GM19468 (cell line): ENCODE data around the gene TXK.

Experiments used
- ATAC-seq: cut with Tn5 transposase; IDR thresholded peaks from one replicate; pipeline ENCODE4 v1.9.1; 2021; ENCODE audit warnings: mild to moderate bottlenecking, moderate library complexity, moderate number of reproducible peaks; ENCODE audit not compliant: unreplicated experiment; ENCODE audit errors: extremely low read depth

TXK gene

GRCh38 chr4:48138936-48139335 lies 4.9 kb upstream of the TXK start:
- peak; percentile 77 for ATAC-seq

DNA sequence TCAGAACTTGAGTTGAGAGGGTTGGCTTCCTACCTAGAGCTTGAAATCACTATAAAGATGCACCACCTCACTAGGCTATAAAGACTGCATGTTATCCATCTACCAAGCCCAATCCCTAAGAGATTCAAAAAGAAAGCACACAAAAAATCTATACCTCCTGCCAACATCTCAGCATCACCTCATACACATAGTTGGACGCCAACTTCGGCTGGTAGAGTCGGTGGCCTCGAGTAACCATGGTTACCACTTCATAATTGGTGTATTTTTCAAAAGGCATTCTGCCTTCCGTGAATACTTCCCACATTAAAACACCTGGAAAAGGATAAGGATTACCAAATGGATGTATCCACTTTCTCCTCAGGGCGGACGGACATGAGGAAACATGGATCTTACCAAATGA lies 4.5 kb upstream of the TXK start:
- no peak for ATAC-seq

- no peak for ATAC-seq
Observed at GRCh38 chr4:48137846-48138245, 3.8 kb upstream of the TXK start.

GRCh38 chr4:48133669-48134068 lies 381 bp downstream of the TXK start:
- no peak for ATAC-seq

DNA sequence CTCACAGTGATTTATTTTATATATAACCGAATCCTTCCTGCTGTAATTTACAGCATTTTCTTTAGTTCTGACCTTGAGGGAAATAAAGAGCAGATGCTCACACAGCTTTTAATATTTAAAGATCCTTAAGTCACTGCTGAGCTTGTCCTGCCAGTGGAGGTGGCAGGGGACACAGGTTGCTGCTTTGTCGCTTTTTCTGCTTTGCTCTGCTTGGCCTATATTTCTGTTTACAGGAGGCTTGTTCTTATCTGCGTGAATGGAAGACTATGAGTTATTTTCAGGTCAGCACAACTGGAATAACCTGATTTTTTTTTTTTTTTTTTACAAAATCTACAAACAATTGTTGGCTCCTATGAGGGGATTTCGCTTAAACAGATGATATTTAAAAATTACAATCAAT lies 2.3 kb downstream of the TXK start:
- ATAC-seq = no peak

- no peak for ATAC-seq
Observed at GRCh38 chr4:48130100-48130499, 4.0 kb downstream of the TXK start.

- ATAC-seq = no peak
Observed at GRCh38 chr4:48129307-48130014, 4.6 kb downstream of the TXK start.

GRCh38 chr4:48127682-48128404 lies 6.2 kb downstream of the TXK start:
- ATAC-seq = peak; percentile 84

- no peak for ATAC-seq
Observed at GRCh38 chr4:48127231-48127630, 6.8 kb downstream of the TXK start.

DNA sequence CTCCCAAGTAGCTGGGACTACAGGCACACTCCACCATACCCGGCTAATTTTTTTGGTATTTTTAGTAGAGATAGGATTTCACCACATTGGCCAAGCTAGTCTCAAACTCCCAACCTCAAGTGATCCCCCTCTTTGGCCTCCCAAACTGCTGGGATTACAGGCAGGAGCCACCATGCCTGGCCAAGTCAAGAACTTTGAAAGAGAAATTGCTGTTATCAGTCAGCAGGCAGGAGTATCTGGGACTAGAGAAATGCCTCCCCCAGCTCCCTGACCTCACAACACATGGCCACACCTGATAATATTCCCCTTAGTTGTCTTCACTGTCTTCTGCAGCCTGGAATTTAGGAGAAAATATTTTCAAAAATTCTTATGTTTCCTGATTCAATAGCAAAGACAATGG lies 7.4 kb downstream of the TXK start:
- no peak for ATAC-seq

DNA sequence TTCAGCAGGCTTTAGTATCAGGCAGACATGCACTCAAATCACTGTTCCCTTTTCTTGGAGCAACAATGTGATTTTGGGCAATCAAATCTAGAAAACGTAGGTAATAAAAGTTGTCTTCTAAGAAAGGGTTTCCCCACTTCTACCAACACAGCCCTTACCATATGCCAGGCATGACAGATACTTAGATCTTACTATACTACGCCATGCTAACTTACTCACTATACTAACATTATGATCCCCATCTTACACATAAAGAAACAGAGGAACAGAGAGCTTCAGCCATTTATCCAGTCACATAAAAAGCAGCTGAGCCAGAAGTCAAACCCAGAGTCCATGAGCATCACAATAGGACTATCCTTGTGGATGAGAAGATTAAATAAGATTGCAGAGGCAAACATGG lies 9.2 kb downstream of the TXK start:
- no peak for ATAC-seq

GRCh38 chr4:48122756-48123155 lies 11.3 kb downstream of the TXK start:
- no peak for ATAC-seq

DNA sequence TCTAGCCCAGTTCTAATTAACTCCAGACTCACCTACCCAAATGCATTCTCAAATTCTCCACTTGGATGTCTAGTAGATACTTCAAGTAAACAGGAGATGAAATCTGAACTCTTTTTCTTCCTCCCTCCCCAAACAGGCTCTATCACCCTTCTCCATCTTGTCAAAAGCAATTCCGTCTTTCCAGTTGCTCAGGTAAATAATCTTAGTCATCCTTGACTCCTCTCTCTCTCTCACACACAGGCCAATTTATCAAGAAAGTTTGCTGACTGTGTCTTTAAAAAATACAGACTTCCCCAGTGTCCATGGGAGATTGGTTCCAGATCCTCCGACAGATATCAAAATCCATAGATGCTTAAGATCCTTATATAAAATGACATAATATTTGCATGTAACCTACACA lies 12.9 kb downstream of the TXK start:
- no peak for ATAC-seq

DNA sequence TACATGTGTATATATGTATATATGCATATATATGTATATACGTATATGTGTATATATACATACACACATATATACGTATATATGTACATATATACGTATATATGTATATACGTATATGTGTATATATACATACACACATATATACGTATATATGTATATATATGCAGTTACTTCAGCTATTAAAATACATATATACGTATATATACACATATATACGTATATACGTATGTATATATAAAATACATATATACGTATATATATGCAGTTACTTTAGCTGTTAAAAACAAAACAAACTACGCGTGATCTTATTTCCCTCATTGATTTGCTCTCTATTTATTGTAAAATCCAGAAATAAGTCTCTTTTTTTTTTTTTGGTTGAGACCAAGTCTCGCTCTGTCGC lies 13.9 kb downstream of the TXK start:
- no peak for ATAC-seq

DNA sequence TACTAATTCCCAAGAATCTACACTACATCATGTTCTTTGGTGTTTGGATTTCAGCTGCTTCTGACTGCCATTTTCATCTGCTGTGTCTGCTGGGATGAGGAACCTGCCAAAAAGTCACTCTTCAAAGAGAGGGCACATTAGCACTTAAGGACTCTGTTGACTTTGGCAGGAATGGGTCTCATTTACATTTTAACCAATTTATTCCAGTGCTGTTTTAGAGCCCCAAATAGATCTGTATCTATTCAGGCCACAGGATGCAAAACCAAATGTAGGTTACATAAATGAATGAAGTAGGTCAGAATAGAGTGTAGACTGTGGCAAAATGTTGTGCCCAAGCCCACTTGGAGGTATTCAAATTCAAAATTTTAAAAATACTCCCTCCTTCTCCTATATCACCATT lies 14.4 kb downstream of the TXK start:
- ATAC-seq = no peak

DNA sequence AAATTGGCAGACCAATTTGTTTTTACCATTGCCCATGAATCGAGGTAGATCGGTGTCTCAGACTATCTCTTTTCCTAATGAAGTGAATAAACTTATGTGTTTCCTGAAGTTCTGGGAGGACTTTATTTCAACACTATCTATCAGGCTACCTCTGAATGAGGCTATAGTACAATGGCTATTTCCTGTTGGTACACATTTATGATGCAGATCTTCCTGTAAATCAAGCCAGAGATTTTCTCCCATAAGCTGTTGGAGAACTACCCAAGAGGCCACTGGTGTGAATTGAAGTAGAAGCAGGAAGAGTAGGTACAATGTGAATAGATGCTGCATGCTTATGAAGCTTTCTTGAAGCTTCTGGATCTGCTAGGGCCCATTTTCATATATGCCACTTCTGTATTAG lies 16.0 kb downstream of the TXK start:
- no peak for ATAC-seq

DNA sequence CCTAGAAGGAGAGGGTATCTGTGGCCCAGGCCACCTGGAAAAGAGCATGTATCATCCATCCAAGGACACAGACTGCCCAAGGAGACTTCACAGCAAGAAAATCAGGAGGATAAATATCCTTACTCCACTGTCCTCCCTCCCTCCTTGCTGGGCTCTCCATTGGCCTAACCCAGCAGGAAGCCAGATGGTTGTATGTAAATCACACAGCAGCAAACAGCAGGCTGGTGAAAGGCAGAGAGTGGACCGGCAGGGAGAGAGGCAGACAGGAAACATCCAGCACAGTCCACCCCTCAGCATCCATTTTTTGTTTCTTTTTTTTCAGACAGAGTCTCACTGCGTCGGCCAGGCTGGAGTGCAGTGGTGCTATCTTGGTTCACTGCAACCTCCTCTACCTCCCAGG lies 17.5 kb downstream of the TXK start:
- no peak for ATAC-seq

DNA sequence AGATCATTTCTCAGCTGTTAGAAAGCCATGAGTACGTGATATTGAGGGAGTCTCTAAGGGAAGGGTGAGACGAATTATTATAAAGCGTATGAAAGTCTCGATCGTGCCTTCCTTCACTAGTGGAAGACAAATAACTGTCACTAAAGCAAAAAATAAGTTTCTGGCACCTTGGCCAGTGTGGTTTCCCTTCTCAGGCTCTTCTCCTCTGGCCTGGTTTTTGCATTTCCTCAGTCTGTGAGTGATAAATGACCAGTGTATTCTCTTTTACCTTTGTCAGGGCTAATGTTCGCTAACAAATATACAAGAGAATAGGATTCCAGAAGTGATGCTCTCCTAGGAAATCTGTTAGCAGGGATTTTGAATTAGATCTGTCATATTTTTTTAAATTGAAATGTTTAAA lies 19.6 kb downstream of the TXK start:
- no peak for ATAC-seq

DNA sequence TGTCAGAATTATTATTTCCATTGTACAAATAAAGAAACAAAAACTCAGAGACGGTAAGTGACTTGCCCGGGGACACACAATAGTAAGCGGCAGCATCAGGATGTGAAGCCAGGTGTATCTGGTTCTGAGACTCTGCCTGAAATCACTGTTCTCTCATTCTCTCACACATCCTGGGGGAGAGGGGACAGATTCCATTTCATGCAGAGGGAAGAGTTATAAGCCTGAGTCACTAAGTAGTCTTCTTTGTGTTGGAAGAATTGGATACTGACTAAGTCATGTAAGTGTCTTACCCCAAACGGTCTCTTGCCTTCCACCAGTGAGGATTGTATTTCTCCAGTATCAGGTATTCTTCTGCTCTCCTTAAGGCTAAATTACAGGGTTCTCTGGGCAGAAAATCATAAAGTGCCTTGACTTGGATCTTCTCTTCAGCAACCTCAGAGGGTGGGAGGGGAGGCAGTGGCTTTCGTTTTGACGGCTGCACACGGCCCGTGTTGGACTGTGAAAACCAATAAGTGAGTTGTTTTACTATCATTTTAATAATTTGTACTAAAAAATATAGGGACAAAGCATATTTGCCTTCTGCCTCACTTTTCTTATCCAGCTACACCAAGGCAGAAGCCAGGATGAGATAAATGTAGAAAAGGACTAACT lies 21.9 kb downstream of the TXK start:
- no peak for ATAC-seq

- no peak for ATAC-seq
Observed at GRCh38 chr4:48110452-48110978, 23.5 kb downstream of the TXK start.
